HCT116 (cell line): ENCODE data around the gene RBM4B. TPM values are rescaled to one million over a fixed set of nuclear protein-coding genes. Genes with fewer than 3 reads are reported as not detected.

ENCODE experiments used
- ATAC-seq: fragments of 200-7000 bp; cut with Tn5 transposase; 2 replicates; pipeline ENCODE4 v1.9.1; 2020; ENCODE audit warnings: mild to moderate bottlenecking, moderate library complexity
- BruUV-seq: library from RNA; stranded (reverse); fragments of 400-500 nt; replicated peaks from 2 replicates; lab custom pipeline; 2021; lab: Mats Ljungman, UMichigan
- CTCF ChIA-PET: fragments of 300-600 bp; sonication (Branson Sonifier 250); formaldehyde crosslinking; loops from one replicate; lab custom pipeline; 2021; ENCODE audit warnings: antibody characterized with exemption; lab: Charles Lee
- POLR2A ChIA-PET: fragments of 300-600, 350-600 bp; sonication (Branson Sonifier 250); formaldehyde crosslinking; loops from one replicate; lab custom pipeline; 2021; ENCODE audit warnings: antibody characterized with exemption; lab: Charles Lee
- RAD21 ChIA-PET, 2 experiments: fragments of 300-600 bp; sonication (Branson Sonifier 250); formaldehyde crosslinking; loops; one replicate each; lab custom pipeline; 2023; ENCODE audit warnings: low total read pairs in 2 of 2; ENCODE audit not compliant: uncharacterized antibody in 2 of 2, unreplicated experiment in 2 of 2, low non-redundant PET in 1 of 2; lab: Charles Lee
- DNase-seq: peaks from one replicate; pipeline ENCODE4 v3.0.0-alpha.2; 2010; ENCODE audit warnings: low read depth, low spot score
- H2AFZ ChIP-seq: fragments of 200-600 bp; shearing (Covaris generic), sonication (generic); 2 replicates; pipeline ENCODE4 v1.6.1; 2017; ENCODE audit warnings: low read depth, mixed run types, mixed read lengths, antibody characterized with exemption, low read length; ENCODE audit not compliant: poor library complexity, severe bottlenecking
- H3K27ac ChIP-seq: 2 replicates; pipeline ENCODE4 v1.5.1; 2012; ENCODE audit warnings: low read depth, low read length
- H3K27me3 ChIP-seq: fragments of 200-600 bp; sonication (generic); 2 replicates; pipeline ENCODE4 v1.6.1; 2016; ENCODE audit warnings: mixed run types, low read length, mixed read lengths; ENCODE audit not compliant: insufficient read depth
- H3K36me3 ChIP-seq, 2 experiments: fragments of 200-500 bp in 1 of 2; fragments of 200-600 bp in 1 of 2; sonication (Bioruptor generic) in 1 of 2; sonication (generic) in 1 of 2; 2 replicates each; pipeline versions ENCODE4 v1.5.1 to v1.6.1; 2014 to 2016; ENCODE audit warnings: low read length in 2 of 2, inconsistent platforms in 1 of 2, mixed read lengths in 1 of 2, mixed run types in 1 of 2; ENCODE audit not compliant: insufficient read depth in 2 of 2, control insufficient read depth in 1 of 2
- H3K4me1 ChIP-seq, 2 experiments: fragments of 200-600 bp in 1 of 2; sonication (generic) in 1 of 2; 2 replicates each; pipeline versions ENCODE4 v1.5.1 to v1.6.1; 2012 to 2017; ENCODE audit warnings: low read length in 2 of 2, inconsistent platforms in 1 of 2, mild to moderate bottlenecking in 1 of 2, mixed read lengths in 1 of 2, mixed run types in 1 of 2, moderate library complexity in 1 of 2; ENCODE audit not compliant: insufficient read depth in 2 of 2, control insufficient read depth in 1 of 2
- H3K4me2 ChIP-seq: fragments of 200-600 bp; sonication (generic); 2 replicates; pipeline ENCODE4 v1.6.1; 2017; ENCODE audit warnings: mixed run types, low read length, mixed read lengths
- H3K4me3 ChIP-seq, 2 experiments: fragments of 200-600 bp in 1 of 2; sonication (generic) in 1 of 2; replicated peaks in 1 of 2; 2 replicates each; pipeline ENCODE4 v1.5.1; 2011 to 2016; ENCODE audit warnings: low read length in 2 of 2, control low read depth in 1 of 2, low read depth in 1 of 2, mild to moderate bottlenecking in 1 of 2, mixed read lengths in 1 of 2, mixed run types in 1 of 2
- H3K79me2 ChIP-seq: fragments of 200-600 bp; sonication (generic); 2 replicates; pipeline ENCODE4 v1.6.1; 2017; ENCODE audit warnings: mild to moderate bottlenecking, mixed run types, low read length, moderate library complexity, mixed read lengths; ENCODE audit not compliant: insufficient read depth
- H3K9ac ChIP-seq: fragments of 200-600 bp; sonication (generic); 2 replicates; pipeline ENCODE4 v1.6.1; 2016; ENCODE audit warnings: low read length, mixed read lengths
- H3K9me2 ChIP-seq: fragments of 200-600 bp; sonication (generic), shearing (Covaris generic); 2 replicates; pipeline ENCODE4 v1.6.1; 2017; ENCODE audit warnings: mixed run types, mild to moderate bottlenecking, moderate library complexity; ENCODE audit not compliant: insufficient read depth
- H3K9me3 ChIP-seq, 2 experiments: fragments of 200-500 bp in 1 of 2; fragments of 200-600 bp in 1 of 2; sonication (Bioruptor generic) in 1 of 2; sonication (generic) in 1 of 2; 2 replicates each; pipeline ENCODE4 v1.6.1; 2014 to 2017; ENCODE audit warnings: low read length in 2 of 2, mixed read lengths in 2 of 2, inconsistent platforms in 1 of 2, low read depth in 1 of 2, mild to moderate bottlenecking in 1 of 2, mixed run types in 1 of 2, moderate library complexity in 1 of 2; ENCODE audit not compliant: control insufficient read depth in 1 of 2, insufficient read depth in 1 of 2
- H4K20me1 ChIP-seq: fragments of 200-600 bp; sonication (generic), shearing (Covaris generic); 2 replicates; pipeline ENCODE4 v1.6.1; 2017; ENCODE audit warnings: mixed run types, mild to moderate bottlenecking, moderate library complexity; ENCODE audit not compliant: insufficient read depth
- CBX3 ChIP-seq: IDR thresholded peaks from 2 replicates; pipeline ENCODE4 v1.6.1; 2012; ENCODE audit warnings: low read depth
- CEBPB ChIP-seq: IDR thresholded peaks from 2 replicates; pipeline ENCODE4 v1.6.1; 2012; ENCODE audit warnings: low read depth
- CTCF ChIP-seq, 3 experiments: fragments of 200-600 bp in 1 of 3; sonication (generic) in 1 of 3; IDR thresholded peaks in 2 of 3; conservative IDR thresholded peaks in 1 of 3; 2 replicates each; pipeline ENCODE4 v1.5.1; 2012 to 2017; ENCODE audit warnings: low read depth in 2 of 3, low read length in 2 of 3, antibody characterized with exemption in 1 of 3, borderline replicate concordance in 1 of 3, control low read depth in 1 of 3, mild to moderate bottlenecking in 1 of 3, mixed read lengths in 1 of 3, mixed run types in 1 of 3, moderate library complexity in 1 of 3; ENCODE audit not compliant: insufficient read depth in 1 of 3
- EGR1 ChIP-seq: IDR thresholded peaks from 2 replicates; pipeline ENCODE4 v1.6.1; 2012; ENCODE audit warnings: low read depth
- ELF1 ChIP-seq: IDR thresholded peaks from 2 replicates; pipeline ENCODE4 v1.6.1; 2012; ENCODE audit warnings: low read depth, borderline replicate concordance
- FOSL1 ChIP-seq: IDR thresholded peaks from 2 replicates; pipeline ENCODE4 v1.6.1; 2012; ENCODE audit warnings: low read depth
- JUND ChIP-seq: IDR thresholded peaks from 2 replicates; pipeline ENCODE4 v1.6.1; 2012
- POLR2A ChIP-seq: IDR thresholded peaks from 2 replicates; pipeline ENCODE4 v1.7.0; 2011; ENCODE audit warnings: borderline replicate concordance; ENCODE audit not compliant: insufficient read depth, insufficient read length; ENCODE audit errors: extremely low read depth
- RAD21 ChIP-seq: IDR thresholded peaks from 2 replicates; pipeline ENCODE4 v1.6.1; 2012; ENCODE audit warnings: low read depth, mild to moderate bottlenecking
- SIN3A ChIP-seq: IDR thresholded peaks from 2 replicates; pipeline ENCODE4 v1.6.1; 2012; ENCODE audit warnings: low read depth
- SRF ChIP-seq: IDR thresholded peaks from 2 replicates; pipeline ENCODE4 v1.6.1; 2012; ENCODE audit warnings: low read depth
- TCF7L2 ChIP-seq: IDR thresholded peaks from 2 replicates; pipeline ENCODE4 v1.7.0; 2011; ENCODE audit warnings: borderline replicate concordance, inconsistent platforms; ENCODE audit not compliant: insufficient read depth, insufficient read length; ENCODE audit errors: extremely low read depth
- ZFX ChIP-seq: fragments of 450-650 bp; IDR thresholded peaks from 2 replicates; pipeline ENCODE4 v1.6.1; 2017
- intact Hi-C: fragments of 100-400 bp; cut with micrococcal nuclease; formaldehyde crosslinking; loops from 2 replicates; pipeline ENCODE4 v1.10.0; 2022
- total RNA-seq: library from RNA; stranded (reverse); gene quantifications from one replicate; pipeline ENCODE4 v1.2.1, GENCODE V29; 2021; ENCODE audit not compliant: unreplicated experiment
- TF ChIP-seq, protein P1 (sequence below): IDR thresholded peaks from 2 replicates; pipeline ENCODE4 v1.6.1; 2012; ENCODE audit warnings: low read depth
- TF ChIP-seq, protein P2 (sequence below): IDR thresholded peaks from 2 replicates; pipeline ENCODE4 v1.6.1; 2012

Gene RBM4B
- total RNA-seq, 1 experiment from 2014 or later: 18.1 TPM

DNA sequence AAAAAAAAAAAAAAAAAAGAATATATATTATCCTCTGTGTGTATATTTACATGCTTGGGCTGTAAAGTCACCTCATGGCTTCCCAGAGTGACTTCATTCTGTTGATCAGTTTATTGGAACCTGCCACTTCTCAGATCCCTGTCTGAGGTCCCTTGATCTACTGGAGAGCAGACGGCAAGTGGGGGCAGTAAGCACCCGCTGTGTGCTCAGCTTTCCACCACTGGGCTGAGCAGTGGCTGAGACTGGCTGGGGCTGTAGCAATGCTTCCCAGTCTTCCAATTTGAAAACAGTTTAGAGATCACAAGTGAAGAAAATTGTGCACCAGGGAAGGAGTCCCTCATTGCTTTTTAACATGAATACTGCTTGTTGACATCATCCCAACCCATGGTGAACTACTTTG lies 6.9 kb upstream of the RBM4B start:
- Histone ChIP-seq H3K4me3 (no peak overlapping the region), H3K9me3 (no peaks in the 10 kb centered on the region), H3K9me2 (no peaks in the 10 kb centered on the region), H3K4me1 (no peaks in the 10 kb centered on the region), H3K36me3 (no peaks in the 10 kb centered on the region), H3K27me3 (no peaks in the 10 kb centered on the region), H3K79me2 (no peaks in the 10 kb centered on the region), H3K9ac (no peak overlapping the region), H2AFZ (no peak overlapping the region), H3K27ac (no peak overlapping the region), H4K20me1 (no peaks in the 10 kb centered on the region), H3K4me2 (no peak overlapping the region)
- CTCF ChIA-PET: no interaction called here
- BruUV-seq: no TSS peak
- DNase-seq: no peak
- RAD21 ChIA-PET: no interaction called here
- ATAC-seq: no peak
- TF ChIP-seq POLR2A: no peak
- no peak for TF ChIP-seq EGR1
- TF ChIP-seq, protein P1, sequence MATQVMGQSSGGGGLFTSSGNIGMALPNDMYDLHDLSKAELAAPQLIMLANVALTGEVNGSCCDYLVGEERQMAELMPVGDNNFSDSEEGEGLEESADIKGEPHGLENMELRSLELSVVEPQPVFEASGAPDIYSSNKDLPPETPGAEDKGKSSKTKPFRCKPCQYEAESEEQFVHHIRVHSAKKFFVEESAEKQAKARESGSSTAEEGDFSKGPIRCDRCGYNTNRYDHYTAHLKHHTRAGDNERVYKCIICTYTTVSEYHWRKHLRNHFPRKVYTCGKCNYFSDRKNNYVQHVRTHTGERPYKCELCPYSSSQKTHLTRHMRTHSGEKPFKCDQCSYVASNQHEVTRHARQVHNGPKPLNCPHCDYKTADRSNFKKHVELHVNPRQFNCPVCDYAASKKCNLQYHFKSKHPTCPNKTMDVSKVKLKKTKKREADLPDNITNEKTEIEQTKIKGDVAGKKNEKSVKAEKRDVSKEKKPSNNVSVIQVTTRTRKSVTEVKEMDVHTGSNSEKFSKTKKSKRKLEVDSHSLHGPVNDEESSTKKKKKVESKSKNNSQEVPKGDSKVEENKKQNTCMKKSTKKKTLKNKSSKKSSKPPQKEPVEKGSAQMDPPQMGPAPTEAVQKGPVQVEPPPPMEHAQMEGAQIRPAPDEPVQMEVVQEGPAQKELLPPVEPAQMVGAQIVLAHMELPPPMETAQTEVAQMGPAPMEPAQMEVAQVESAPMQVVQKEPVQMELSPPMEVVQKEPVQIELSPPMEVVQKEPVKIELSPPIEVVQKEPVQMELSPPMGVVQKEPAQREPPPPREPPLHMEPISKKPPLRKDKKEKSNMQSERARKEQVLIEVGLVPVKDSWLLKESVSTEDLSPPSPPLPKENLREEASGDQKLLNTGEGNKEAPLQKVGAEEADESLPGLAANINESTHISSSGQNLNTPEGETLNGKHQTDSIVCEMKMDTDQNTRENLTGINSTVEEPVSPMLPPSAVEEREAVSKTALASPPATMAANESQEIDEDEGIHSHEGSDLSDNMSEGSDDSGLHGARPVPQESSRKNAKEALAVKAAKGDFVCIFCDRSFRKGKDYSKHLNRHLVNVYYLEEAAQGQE: no peak
- no peak for TF ChIP-seq CBX3
- TF ChIP-seq, protein P2, sequence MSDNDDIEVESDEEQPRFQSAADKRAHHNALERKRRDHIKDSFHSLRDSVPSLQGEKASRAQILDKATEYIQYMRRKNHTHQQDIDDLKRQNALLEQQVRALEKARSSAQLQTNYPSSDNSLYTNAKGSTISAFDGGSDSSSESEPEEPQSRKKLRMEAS: no peak
- TF ChIP-seq ZFX: no peak
- no peak for TF ChIP-seq ELF1
- no peak for TF ChIP-seq SIN3A
- no peak for TF ChIP-seq FOSL1
- no peak for TF ChIP-seq CEBPB
- no peak for TF ChIP-seq JUND
- TF ChIP-seq TCF7L2: no peak
- no peak for TF ChIP-seq SRF
- TF ChIP-seq CTCF (IDR thresholded peaks at IDR 0.05 in 2 of 3, conservative IDR thresholded peaks at IDR 0.05 in 1 of 3; ENCODE audit: borderline replicate concordance in 1 of 3, insufficient read depth in 1 of 3, low read depth in 2 of 3, low read length in 2 of 3): no peak
- no peak for TF ChIP-seq RAD21
- POLR2A ChIA-PET: no interaction called here
- intact Hi-C loops: no loop called here
